ENCODE data around the gene KAZN. TPM values are rescaled to one million over a fixed set of nuclear protein-coding genes. Genes with fewer than 3 reads are reported as not detected.

KAZN gene
- polyA plus RNA-seq, 1 experiment, result 3.7 TPM

DNA sequence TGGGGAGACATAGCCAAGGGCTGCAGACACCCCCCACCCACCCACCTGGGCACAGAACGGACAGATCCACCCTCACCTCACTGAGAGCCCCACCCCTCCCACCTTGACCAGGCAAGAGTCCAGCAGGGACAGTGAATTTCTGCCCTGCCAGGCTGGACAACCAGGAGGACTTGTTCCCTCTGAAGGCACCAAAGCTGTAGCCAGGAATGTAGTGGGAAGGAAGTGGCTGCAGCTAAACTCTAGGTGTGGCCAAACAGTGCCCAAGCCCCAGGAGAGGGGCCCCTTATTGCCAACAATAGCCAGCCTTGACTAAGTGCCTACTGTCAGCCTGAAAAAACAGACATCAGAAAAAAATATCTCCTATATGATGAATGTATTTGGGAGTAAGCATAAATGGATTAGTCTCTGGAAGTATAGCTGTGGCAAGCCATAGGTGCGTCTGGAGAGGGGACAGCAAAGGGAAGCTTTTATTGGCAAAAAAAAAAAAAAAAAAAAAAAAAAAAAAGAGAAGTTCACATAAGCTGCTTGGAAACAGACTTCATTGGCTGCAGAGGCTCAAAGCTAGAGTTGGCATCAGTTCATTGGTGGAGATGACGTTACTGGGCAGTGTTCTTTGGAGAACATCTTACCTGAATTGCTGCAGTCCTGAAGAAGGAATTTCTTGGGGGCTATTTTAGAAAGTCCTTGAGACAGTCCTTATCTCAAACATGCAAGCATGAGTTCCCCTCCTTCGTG lies 490.9 kb downstream of the KAZN start:
- no peak for TF ChIP-seq CTCF (IDR thresholded peaks at IDR 0.05; ENCODE audit: low read depth, low read length)
- Histone ChIP-seq H3K27ac (ENCODE audit: low read depth, low read length) (peak overlapping the region; percentile 21), H3K4me3 (ENCODE audit: low read depth, low read length) (no peak overlapping the region), H3K9me3 (ENCODE audit: control insufficient read depth, insufficient read depth, low read length) (no peaks in the 10 kb centered on the region), H3K27me3 (ENCODE audit: control insufficient read depth, insufficient read depth, low read length) (peaks cover 2% of the 10 kb centered on the region)
- POLR2A ChIA-PET, result interaction anchor here (0.5 kb wide), 1 partner anchor 52 kb away, joined by 4 read pairs; no protein-coding TSS in a partner anchor
- no peak for DNase-seq (ENCODE audit: low read depth, low spot score)
- CTCF ChIA-PET, result interaction anchor here (1.3 to 2.6 kb wide), 4 partner anchors 10 to 438 kb away, joined by 3 to 10 read pairs (median 4); no protein-coding TSS in a partner anchor

DNA sequence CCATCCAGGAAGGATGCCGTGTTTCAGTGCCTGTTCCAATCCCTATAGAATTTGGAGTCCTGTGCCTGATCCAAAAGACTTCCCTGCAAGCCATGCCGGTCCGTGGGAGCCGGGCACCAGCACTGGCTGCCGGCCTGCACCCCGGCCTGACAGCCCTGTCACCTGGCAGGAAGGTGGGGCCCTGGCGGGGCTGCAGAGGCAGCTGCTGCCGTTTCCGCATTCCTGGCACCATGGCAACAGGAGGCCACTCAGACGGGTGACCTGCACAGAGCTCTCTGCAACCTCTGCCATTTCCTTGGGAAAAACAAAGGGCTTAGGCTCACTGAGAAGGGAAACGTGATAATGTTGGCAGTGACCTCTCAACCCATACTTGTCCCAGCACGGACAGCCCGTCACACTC lies 491.9 kb downstream of the KAZN start:
- no peak for TF ChIP-seq CTCF (IDR thresholded peaks at IDR 0.05; ENCODE audit: low read depth, low read length)
- CTCF ChIA-PET, result interaction anchor here (1.3 to 2.6 kb wide), 3 partner anchors 9 to 437 kb away, joined by 4 to 10 read pairs (median 5); no protein-coding TSS in a partner anchor
- DNase-seq (ENCODE audit: low read depth, low spot score), result no peak
- Histone ChIP-seq H3K4me3 (ENCODE audit: low read depth, low read length) (no peak overlapping the region), H3K9me3 (ENCODE audit: control insufficient read depth, insufficient read depth, low read length) (no peaks in the 10 kb centered on the region), H3K27ac (ENCODE audit: low read depth, low read length) (no peak overlapping the region), H3K27me3 (ENCODE audit: control insufficient read depth, insufficient read depth, low read length) (peaks cover 3% of the 10 kb centered on the region)
- POLR2A ChIA-PET, result no interaction called here

- no peak for TF ChIP-seq CTCF (IDR thresholded peaks at IDR 0.05; ENCODE audit: low read depth, low read length)
- DNase-seq (ENCODE audit: low read depth, low spot score), result no peak
- ChIA-PET POLR2A (no interaction called here), CTCF (no interaction called here)
- peaks cover 11% of the 10 kb centered on the region for H3K27me3 ChIP-seq (ENCODE audit: control insufficient read depth, insufficient read depth, low read length)
- H3K27ac ChIP-seq (ENCODE audit: low read depth, low read length), result no peak overlapping the region
- no peak overlapping the region for H3K4me3 ChIP-seq (ENCODE audit: low read depth, low read length)
- no peaks in the 10 kb centered on the region; the same call in 1 of the 2 replicates for H3K9me3 ChIP-seq (ENCODE audit: control insufficient read depth, insufficient read depth, low read length)
Observed at GRCh38 chr1:15094056-15094455, 495.6 kb downstream of the KAZN start.

DNA sequence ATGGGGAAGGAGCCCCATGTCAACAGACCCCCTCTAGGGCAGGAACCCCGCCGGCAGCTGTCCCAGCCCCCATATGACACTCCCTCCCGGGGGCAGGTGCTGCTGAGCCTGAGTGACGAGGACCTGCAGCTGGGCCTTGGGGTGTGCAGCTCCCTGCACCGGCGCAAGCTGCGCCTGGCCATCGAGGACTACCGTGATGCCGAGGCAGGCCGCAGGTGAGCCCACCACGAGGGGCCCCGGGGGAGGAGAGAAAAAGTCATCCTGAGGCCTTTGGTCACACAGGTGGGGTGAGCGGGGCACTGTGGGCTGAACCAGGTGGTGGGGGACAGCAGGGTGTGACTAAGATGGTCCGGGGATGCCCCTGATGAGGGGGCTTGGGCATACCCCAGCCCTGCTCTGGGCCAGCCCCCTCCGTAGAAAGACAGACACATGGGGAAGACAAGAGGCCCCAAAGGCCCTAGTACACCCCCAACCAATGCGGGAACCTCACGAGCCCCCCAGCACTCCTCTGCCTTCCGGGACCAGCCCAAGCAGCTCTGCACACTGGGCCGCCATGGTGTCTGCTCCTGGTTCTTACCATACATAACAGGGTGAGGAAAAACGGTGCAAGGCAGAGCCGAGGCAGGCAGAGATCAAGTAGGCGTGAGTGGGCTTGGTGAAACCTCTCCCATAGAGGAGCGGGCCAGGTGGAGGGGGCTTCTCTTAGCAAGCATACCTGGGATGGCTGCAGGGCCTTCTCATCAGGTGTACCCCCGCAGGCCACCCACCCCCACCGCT lies 496.4 kb downstream of the KAZN start:
- ChIA-PET CTCF (no interaction called here), POLR2A (no interaction called here)
- no peak for TF ChIP-seq CTCF (IDR thresholded peaks at IDR 0.05; ENCODE audit: low read depth, low read length)

DNA sequence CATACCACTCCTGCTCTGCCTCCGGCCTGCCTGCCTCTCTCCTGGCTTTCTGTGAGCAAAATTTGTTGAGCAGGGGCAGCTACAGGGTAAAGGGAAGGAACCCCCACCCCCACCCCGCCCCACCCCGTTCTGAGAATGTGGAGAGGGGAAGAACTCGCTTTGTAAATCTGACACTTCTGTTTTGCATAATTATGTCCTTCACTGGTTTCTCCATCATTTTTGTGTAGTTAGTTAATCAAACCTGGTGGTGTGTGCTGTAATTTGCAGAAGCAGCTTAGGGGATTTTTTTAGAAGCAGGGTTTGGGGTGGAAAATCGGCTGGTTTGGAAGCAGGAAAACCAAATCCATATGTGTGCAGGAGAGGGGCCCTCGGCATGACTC lies 497.0 kb downstream of the KAZN start:
- DNase-seq (ENCODE audit: low read depth, low spot score), result no peak

More for the DNA sequence above, 496.4 kb downstream of the KAZN start:
- DNase-seq (ENCODE audit: low read depth, low spot score), result no peak
- Histone ChIP-seq H3K27ac (ENCODE audit: low read depth, low read length) (no peak overlapping the region), H3K4me3 (ENCODE audit: low read depth, low read length) (no peak overlapping the region), H3K9me3 (ENCODE audit: control insufficient read depth, insufficient read depth, low read length) (no peaks in the 10 kb centered on the region; the same call in 1 of the 2 replicates), H3K27me3 (ENCODE audit: control insufficient read depth, insufficient read depth, low read length) (peaks cover 18% of the 10 kb centered on the region)

More for the DNA sequence above, 497.0 kb downstream of the KAZN start:
- no peak for TF ChIP-seq CTCF (IDR thresholded peaks at IDR 0.05; ENCODE audit: low read depth, low read length)
- POLR2A ChIA-PET, result no interaction called here
- Histone ChIP-seq H3K27ac (ENCODE audit: low read depth, low read length) (no peak overlapping the region), H3K4me3 (ENCODE audit: low read depth, low read length) (no peak overlapping the region), H3K9me3 (ENCODE audit: control insufficient read depth, insufficient read depth, low read length) (no peaks in the 10 kb centered on the region; the same call in 1 of the 2 replicates), H3K27me3 (ENCODE audit: control insufficient read depth, insufficient read depth, low read length) (peaks cover 20% of the 10 kb centered on the region)
- CTCF ChIA-PET, result no interaction called here
